ENCODE results near the gene NUP133.
A peak's percentile ranks its signal among the peaks of the same experiment; 100 is the strongest.
"Not testable (repeated sequence)": the region's sequence is repeated elsewhere in the genome, so short reads cannot be mapped to it uniquely, and the experiment has no call there.

Gene NUP133

DNA sequence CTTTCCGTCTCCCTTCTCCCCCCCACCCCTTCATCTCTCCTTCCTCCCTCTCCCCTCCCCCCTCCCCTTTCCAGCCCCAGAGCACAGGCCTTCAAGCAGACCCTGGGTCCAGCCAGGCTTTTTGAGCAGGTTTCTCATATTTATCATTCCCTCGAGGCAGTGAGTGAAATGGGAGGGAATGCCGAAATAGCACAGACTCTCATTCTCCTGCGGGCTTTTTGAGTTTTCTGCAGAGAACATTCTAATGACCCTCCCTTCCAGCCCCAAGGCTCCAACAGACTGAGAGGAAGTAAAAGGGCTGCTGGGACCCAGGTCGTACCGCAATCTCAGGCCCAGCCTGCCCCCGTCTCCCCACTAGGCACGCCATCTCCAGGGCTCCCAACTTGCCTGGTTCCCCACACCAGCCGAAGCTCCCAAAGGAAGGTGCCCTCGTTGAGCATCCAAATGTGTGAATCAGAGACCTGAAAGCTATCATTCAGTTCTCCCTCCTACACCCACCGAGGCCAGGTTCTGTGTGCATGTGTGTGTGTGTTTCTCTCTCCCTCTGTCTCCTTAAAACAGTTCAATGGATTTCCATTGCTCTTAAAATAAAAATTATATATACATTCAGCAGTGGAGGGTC, 96.6 kb downstream of the NUP133 start:
- DNase-seq = no peak

DNA sequence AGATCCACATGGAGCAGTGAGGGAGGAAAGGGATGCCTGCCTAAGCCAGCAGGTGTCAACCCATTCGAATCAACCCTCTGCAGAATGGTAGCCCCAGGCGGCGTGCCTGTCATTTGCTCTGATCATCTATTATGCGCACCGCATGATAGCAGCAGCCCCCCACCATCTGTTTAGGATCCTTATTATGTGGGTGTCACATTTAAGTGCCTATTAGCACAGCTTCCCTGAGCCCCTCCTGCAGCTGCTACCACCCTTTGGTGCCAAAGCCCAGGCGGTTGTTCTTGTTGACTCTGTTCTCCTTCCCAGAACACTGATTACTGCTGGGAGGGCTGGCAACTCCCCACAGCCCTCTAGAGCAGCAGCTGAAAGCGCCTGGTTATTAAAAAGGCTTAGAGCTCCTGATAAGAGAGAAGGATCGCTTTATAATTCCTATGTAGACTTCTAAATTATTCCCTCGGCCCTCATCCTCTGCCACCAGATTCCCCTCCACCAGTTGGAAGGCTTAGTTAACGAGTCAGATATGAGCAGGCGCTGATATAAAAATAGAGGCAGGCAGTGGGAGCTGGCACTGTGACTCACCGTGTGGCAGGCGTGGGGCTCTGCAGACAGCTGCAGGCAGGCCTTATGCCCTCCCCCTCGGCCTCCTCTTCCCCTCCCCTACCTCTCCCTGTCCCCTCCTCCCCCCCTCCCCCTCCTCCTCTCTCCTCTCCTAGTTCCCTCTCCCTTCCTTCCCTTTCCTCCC, 97.3 kb downstream of the NUP133 start:
- DNase-seq = peak; percentile 72

DNA sequence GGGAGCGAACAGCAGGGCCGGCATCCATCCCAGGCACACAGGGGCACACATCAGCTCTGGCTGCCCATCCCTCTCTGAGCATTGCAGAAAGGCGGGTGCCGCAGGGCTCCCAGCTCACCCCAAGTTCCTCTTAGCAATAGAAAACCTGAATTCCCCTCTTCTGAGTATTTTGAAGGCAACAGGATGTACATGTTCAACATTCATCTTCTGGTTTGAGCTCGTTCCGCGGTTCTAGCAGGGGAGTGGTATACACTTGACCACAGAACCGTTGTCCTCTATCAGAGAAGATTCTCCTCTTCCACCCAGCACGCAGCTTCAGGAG, 97.8 kb downstream of the NUP133 start:
- no peak for DNase-seq

DNA sequence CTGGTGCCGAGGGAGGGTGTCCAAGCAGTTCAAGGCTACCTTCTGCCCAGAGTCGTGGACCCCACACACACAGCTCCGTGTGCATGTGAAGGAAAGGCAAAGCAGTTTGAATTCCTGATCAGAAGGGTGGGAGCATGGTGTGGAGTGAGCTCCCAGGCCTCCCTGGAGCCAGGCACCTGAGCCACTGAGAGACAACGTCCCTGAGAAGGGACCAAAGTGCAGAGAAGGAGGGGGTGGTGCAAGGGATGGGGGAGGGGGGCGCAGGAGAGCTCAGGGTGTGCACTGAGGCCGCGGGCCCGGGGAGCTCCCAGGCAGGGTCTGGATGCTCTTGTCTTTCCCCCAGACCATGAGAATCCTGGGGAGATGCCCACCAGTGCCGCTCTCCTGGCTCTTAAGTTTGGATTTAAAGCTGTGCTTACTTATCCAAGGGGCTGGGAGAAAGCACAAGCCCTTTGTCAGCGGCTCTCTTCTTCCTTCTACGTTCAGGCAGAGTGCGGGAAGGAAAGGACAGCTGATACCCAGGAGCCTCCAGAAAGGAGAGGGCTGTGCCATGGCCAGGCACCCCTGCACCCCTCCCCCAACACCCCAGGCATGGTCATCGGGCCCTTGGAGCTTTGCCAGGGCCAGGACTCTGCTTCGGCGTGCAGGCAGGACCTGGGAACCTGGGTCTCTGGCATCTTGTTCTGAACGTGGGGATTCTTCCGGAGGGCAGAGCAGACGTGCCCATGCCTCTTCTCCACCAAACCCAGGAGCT, 98.3 kb downstream of the NUP133 start:
- no peak for DNase-seq

DNA sequence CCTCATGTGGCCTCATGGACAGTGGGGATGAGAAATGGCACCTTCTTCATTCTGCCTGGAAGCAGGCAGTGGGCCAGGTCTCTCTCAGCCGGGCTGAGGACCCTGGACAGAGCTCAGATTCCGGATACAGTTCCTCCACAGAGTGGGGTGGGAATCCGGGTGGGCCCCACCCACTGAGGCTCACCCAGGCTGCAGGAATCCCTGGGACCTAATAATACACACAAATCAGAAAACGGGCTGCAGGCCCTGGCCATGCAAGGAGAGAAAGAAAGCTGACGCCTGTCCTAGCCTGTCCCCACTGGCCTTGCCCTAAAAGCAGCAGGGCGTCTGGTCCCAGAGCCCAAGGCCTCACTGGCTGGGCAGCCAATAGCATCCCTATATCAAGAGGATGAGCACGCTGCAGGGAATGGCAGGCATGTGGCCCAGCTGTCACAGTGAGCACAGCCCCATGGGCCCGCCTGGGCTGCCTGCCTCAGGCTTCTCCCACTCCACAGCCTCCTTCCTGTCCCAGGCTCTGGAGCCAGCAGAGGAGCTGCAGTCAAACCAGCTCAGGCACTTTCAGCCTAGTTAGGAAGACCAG, 99.6 kb downstream of the NUP133 start:
- no peak for DNase-seq

DNA sequence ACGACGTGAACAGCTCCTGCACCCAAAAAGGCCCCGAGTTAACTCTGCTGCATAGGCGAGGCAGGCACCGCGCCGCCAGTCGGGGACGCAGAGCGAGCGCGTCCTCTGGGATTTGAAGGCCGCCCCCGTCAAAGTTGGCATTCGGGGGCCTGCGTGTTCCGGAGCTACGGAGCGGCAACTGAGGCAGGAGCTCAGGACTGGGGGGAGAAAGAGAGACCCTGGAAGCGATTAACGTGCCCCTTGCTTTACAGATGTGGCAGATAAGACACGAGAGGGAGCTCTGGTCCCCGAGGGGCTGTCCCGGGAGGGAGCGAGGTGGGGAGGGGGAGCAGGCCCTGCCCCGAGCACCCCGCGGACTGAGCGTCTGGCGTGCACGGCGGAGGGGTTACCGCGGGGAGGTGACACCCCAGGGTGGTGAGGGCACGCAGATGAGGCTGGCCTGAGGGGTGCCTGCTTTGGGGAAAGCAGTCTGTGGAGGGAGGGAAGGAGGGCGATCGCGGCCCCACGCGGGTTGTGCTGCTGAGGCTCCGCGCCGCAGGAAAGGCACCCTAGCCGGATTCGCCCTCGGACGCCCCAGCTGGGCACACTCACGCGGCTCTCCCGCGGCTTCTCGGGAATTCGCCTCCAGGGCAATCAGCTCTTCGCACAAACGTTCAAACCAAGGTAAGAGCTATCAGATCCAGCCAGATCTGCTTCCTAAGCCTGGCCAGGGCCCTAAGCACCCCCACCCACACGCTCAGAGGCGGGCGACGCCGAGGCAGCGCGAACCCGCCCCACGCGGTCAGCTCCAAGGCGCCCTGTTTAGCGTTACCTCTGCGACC, 100.7 kb downstream of the NUP133 start:
- no peak for DNase-seq

DNA sequence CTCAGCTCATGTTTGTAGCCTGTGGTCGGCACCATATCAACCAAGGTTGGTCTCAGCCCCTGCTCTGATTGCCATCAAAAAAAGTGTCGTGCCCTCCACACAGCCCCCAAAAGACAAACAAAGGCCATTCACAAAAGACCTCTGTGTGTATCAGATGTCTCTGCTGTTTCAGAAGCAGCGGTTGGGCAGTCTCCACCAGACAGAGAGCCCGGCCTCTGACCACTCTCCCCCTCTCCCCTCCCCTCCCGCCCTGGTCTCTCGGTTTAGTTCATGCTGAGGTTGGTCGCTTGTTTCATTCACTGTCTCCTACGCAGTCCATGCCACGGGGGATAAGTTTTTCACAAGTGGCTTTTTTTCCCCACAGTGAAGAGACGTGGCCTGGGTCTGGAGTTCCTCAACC, 101.3 kb downstream of the NUP133 start:
- no peak for DNase-seq

DNA sequence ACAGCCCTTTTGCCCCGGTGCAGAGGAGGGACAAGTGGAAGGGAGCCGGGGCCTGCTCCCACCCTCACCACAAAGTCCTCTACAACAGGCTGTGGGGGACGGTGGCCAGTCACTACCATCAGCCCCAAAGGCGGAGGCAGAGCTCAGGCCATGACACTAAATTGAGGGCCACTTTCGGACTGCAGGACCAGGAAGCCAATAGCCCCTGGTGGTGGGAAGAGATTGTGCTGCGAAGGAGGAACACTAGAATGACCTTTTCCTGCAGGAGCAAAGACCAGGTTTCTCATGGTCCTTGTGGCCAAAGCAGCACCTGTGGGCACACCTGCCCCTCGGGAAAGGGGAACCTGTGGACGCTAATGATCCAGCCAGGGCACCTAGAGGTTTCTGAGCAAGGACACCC, 104.6 kb downstream of the NUP133 start:
- DNase-seq = no peak

DNA sequence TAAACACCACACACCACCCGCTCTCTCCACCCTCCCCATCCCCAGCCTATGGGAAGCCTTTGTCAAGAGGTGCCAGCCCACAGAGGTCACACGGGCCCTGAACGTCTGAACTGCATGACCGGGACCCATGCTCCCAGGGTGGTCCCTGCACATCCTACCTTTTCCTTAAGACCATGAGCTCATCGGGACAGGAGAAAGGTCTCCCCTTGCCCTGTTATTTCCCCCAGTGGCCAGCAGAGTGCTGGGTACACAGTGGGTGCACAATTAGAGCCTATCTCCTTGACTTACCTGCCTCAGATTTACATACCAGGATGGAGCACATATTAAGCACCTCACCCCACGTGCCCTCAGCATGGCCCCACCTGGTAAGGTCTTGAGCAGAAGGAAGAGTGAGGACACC, 105.1 kb downstream of the NUP133 start:
- DNase-seq = no peak

DNA sequence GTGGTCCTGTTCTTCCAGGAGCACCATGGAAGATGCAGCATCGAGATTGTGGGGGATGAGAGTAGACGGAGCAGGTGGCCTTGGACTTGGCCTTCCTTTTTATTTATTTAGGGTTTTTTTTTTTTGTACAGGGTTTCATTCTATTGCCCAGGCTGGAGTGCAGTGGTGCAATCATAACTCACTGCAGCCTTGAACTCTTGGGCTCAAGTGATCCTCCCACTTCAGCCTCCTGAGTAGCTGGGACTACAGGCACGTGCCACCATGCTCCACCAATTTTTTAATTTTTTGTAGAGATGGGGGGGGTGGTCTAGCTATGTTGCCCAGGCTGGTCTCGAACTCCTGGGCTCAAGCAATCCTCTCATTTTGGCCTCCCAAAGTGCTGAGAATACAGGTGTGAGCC, 105.8 kb downstream of the NUP133 start:
- not testable (repeated sequence) for DNase-seq

DNA sequence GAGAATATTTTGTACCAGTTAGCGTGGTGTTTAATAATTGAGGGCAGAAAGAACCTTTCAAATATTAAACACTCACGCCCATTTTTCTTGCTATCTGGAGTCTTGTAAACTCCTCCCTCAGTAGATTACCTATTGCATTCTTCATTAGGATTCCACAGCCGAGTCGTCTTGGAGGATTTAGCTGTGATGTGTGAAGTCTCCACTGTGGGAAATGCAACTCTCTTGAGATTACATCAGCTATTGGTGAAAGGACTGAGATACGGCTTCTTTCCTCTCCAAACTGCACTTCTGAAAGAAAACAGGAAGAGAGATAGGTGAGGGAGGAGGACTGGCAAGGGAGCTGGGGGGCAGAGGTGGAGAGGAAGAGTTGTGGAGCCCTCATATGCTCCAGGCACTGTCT, 110.4 kb downstream of the NUP133 start:
- no peak for DNase-seq

DNA sequence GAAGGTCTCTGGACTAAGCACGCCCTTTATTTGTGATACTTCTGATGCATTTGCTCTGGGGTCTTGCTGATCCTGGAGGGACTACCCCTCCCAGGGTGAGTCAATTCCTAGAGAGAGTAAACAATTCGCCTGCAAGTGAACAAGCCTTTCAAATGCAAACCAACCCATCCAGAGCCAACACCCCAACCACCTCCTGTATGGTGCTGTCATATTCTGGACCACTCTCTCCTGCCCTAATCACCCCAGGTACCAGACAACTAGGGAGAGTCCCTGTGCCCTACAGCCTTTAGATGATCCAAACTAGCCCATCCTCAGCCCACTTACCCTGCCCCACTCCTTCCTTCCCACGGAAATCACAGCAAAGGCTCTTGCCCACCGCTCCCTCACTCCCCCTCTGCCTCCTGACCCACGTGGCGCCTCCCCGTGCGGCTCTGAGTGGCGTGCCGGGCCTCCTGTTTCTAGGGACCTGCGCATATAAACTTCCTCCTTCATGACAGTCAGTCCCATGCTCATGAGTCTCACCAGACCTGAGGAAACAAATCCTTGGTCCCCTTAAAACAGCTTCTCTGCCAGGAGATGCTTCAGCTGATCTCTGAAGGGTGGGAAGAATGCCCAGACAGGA, 111.4 kb downstream of the NUP133 start:
- DNase-seq = no peak

DNA sequence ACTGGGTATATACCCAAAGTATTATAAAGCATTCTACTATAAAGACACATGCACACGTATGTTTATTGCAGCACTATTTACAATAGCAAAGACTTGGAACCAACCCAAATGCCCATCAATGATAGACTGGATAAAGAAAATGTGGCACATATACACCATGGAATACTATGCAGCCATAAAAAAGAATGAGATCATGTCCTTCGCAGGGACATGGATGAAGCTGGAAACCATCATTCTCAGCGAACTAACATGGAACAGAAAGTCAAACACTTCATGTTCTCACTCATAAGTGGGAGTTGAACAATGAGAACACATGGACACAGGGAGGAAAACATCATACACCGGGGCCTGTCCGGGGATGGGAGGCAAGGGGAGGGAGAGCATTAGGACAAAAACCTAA, 113.6 kb downstream of the NUP133 start:
- DNase-seq = not testable (repeated sequence)

DNA sequence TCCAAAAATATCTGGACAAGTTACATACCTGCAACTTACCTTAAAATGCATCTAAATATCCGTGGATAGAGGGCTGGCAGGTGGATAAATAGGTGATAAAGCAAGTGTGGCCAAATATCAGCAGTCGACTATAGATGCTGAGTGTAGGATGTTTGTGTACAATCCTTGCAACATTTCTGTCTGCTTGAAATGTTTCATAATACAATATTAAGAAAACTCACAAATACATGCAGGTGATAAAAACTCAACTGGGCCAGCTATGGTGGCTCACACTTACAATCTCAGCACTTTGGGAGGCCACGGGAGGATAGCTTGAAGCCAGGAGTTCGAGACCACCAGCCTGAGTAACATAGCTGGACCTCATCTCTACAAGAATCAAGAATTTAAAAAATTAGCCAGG, 115.2 kb downstream of the NUP133 start:
- DNase-seq = no peak
